ENCODE measurements around the gene FTO. TPM values are rescaled to one million over a fixed set of nuclear protein-coding genes. Genes with fewer than 3 reads are reported as not detected.

Gene FTO
- total and polyA plus RNA-seq, 2 of the 13 experiments (the other 11 are each of a cell fraction or from before 2014, with no cell fraction given) = 41.6 to 55.8 TPM

GRCh38 chr16:53703590-53704444 lies at the start of gene FTO, which contains the start of gene RPGRIP1L (continued):
- TF ChIP-seq NR2F1 (CRISPR knock-in tag; IDR thresholded peaks at IDR 0.05) = no peak
- no peak for TF ChIP-seq HMGA1 (CRISPR knock-in tag; conservative IDR thresholded peaks at IDR 0.05)
- TF ChIP-seq, protein P1, sequence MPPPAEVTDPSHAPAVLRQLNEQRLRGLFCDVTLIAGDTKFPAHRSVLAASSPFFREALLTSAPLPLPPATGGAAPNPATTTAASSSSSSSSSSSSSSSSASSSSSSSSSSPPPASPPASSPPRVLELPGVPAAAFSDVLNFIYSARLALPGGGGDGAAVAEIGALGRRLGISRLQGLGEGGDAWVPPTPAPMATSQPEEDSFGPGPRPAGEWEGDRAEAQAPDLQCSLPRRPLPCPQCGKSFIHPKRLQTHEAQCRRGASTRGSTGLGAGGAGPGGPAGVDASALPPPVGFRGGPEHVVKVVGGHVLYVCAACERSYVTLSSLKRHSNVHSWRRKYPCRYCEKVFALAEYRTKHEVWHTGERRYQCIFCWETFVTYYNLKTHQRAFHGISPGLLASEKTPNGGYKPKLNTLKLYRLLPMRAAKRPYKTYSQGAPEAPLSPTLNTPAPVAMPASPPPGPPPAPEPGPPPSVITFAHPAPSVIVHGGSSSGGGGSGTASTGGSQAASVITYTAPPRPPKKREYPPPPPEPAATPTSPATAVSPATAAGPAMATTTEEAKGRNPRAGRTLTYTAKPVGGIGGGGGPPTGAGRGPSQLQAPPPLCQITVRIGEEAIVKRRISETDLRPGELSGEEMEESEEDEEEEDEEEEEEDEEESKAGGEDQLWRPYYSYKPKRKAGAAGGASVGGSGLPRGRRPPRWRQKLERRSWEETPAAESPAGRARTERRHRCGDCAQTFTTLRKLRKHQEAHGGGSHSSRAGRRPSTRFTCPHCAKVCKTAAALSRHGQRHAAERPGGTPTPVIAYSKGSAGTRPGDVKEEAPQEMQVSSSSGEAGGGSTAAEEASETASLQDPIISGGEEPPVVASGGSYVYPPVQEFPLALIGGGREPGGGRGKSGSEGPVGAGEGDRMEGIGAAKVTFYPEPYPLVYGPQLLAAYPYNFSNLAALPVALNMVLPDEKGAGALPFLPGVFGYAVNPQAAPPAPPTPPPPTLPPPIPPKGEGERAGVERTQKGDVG (CRISPR knock-in tag; IDR thresholded peaks at IDR 0.05; ENCODE audit: borderline replicate concordance) = peak; percentile 87; the same call in 1 of the 2 replicates
- TF ChIP-seq PCBP1 (IDR thresholded peaks at IDR 0.05; ENCODE audit: borderline replicate concordance, low read depth, low read length) = peak; percentile 95; the same call in 1 of the 2 replicates
- peak; percentile 66 for TF ChIP-seq FOSL2 (CRISPR knock-in tag; IDR thresholded peaks at IDR 0.05)
- TF ChIP-seq, protein P2, sequence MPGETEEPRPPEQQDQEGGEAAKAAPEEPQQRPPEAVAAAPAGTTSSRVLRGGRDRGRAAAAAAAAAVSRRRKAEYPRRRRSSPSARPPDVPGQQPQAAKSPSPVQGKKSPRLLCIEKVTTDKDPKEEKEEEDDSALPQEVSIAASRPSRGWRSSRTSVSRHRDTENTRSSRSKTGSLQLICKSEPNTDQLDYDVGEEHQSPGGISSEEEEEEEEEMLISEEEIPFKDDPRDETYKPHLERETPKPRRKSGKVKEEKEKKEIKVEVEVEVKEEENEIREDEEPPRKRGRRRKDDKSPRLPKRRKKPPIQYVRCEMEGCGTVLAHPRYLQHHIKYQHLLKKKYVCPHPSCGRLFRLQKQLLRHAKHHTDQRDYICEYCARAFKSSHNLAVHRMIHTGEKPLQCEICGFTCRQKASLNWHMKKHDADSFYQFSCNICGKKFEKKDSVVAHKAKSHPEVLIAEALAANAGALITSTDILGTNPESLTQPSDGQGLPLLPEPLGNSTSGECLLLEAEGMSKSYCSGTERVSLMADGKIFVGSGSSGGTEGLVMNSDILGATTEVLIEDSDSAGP (CRISPR knock-in tag; IDR thresholded peaks at IDR 0.05; ENCODE audit: borderline replicate concordance) = peak; percentile 93; the same call in 1 of the 2 replicates
- peak; percentile 95 for TF ChIP-seq ZNF574 (CRISPR knock-in tag; IDR thresholded peaks at IDR 0.05)
- TF ChIP-seq, protein P3, sequence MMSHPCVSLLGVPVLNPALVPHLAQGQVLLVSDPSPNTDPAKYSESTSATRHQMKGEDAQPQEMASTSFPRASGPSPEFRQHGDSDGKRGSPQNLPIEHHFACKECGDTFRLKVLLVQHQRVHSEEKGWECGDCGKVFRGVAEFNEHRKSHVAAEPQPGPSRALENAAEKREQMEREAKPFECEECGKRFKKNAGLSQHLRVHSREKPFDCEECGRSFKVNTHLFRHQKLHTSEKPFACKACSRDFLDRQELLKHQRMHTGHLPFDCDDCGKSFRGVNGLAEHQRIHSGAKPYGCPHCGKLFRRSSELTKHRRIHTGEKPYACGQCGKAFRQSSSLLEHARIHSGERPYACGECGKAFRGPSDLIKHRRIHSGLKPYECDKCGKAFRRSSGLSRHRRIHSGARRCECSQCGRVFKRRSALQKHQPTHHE (CRISPR knock-in tag; IDR thresholded peaks at IDR 0.05; ENCODE audit: borderline replicate concordance) = peak; percentile 92; the same call in 1 of the 2 replicates
- no peak; the same call in 1 of the 2 replicates for TF ChIP-seq MIXL1 (CRISPR knock-in tag; IDR thresholded peaks at IDR 0.05)
- TF ChIP-seq ZNF484 (CRISPR knock-in tag; IDR thresholded peaks at IDR 0.05; ENCODE audit: borderline replicate concordance, low read depth) = no peak
- no peak for TF ChIP-seq ZNF432 (CRISPR knock-in tag; IDR thresholded peaks at IDR 0.05; ENCODE audit: borderline replicate concordance)
- peak; percentile 92 for TF ChIP-seq ZNF670 (CRISPR knock-in tag; IDR thresholded peaks at IDR 0.05; ENCODE audit: borderline replicate concordance)
- TF ChIP-seq MBD4 (IDR thresholded peaks at IDR 0.05; ENCODE audit: borderline replicate concordance, low read length) = no peak
- TF ChIP-seq ZNF772 (CRISPR knock-in tag; IDR thresholded peaks at IDR 0.05) = peak; percentile 92; the same call in 1 of the 2 replicates
- TF ChIP-seq ZNF781 (CRISPR knock-in tag; IDR thresholded peaks at IDR 0.05; ENCODE audit: borderline replicate concordance, not compliant biosample characterization) = peak; percentile 87
- TF ChIP-seq ZC3H13 (CRISPR knock-in tag; IDR thresholded peaks at IDR 0.05) = 0 out of 2 replicates have a peak, but pooled peaks have one; percentile 43
- no peak for TF ChIP-seq PHB2 (IDR thresholded peaks at IDR 0.05; ENCODE audit: partially characterized antibody)
- peak; percentile 81; the same call in 1 of the 2 replicates for TF ChIP-seq MIER3 (CRISPR knock-in tag; IDR thresholded peaks at IDR 0.05; ENCODE audit: borderline replicate concordance)
- TF ChIP-seq EZH2 (conservative IDR thresholded peaks at IDR 0.05; ENCODE audit: low read depth, low read length) = no peak
